ENCODE results near the gene MYMK.

MYMK gene

GRCh38 chr9:133478851-133479711 lies 45.7 kb downstream of the MYMK start, which contains the start of gene SLC2A6:
SLC2A6 (minus strand) TSS chr9:133479099; CDS start chr9:133479059, 40 bp downstream.
- Histone ChIP-seq H3K4me2 (ENCODE audit: insufficient read depth, low read length) (peak within 1 kb of the TSS; percentile 99), H3K9ac (ENCODE audit: low read depth, low read length) (peak within 1 kb of the TSS; percentile 74), H3K79me2 (ENCODE audit: insufficient read depth, low read length) (0 out of 2 replicates have a peak, but pooled peaks cover 3% of the 10 kb centered on the region), H3K9me3 (ENCODE audit: insufficient read depth, low read length, severe bottlenecking) (no peaks in the 10 kb centered on the region), H3K27ac (ENCODE audit: low read length) (peak within 1 kb of the TSS; percentile 86), H3K4me1 (ENCODE audit: insufficient read depth, low read length) (peaks cover 25% of the 10 kb centered on the region), H2AFZ (ENCODE audit: low read depth, low read length) (peak within 1 kb of the TSS; percentile 94), H3K4me3 (ENCODE audit: low read depth in 1 of 2, low read length in 2 of 2) (peak within 1 kb of the TSS; percentile 51 to 93; a peak in 3 of 4 replicates), H3K27me3 (ENCODE audit: insufficient read depth, low read length, poor library complexity) (no peaks in the 10 kb centered on the region), H3K36me3 (ENCODE audit: insufficient read depth, low read length) (peaks cover 11% of the 10 kb centered on the region), H4K20me1 (ENCODE audit: insufficient read depth, low read length) (no peaks in the 10 kb centered on the region)
- TF ChIP-seq EZH2 (IDR thresholded peaks at IDR 0.05; ENCODE audit: borderline replicate concordance, low read depth, low read length, severe bottlenecking) (no peak), CTCF (IDR thresholded peaks at IDR 0.05; ENCODE audit: borderline replicate concordance, extremely low read depth, low read length, poor library complexity, severe bottlenecking) (no peak)
- ATAC-seq (ENCODE audit: insufficient read depth, low read depth) (peak; percentile 98), DNase-seq (peak; percentile 91)

- H3K27ac ChIP-seq (ENCODE audit: low read length) = peak overlapping the region; percentile 52; the same call in 1 of the 2 replicates
- H3K9me3 ChIP-seq (ENCODE audit: insufficient read depth, low read length, severe bottlenecking) = no peaks in the 10 kb centered on the region
- no peaks in the 10 kb centered on the region for H3K27me3 ChIP-seq (ENCODE audit: insufficient read depth, low read length, poor library complexity)
- 0 out of 2 replicates have a peak, but pooled peaks cover 3% of the 10 kb centered on the region for H3K79me2 ChIP-seq (ENCODE audit: insufficient read depth, low read length)
- no peak for DNase-seq
- H3K4me1 ChIP-seq (ENCODE audit: insufficient read depth, low read length) = peaks cover 25% of the 10 kb centered on the region
- peak overlapping the region; percentile 94; the same call in 1 of the 2 replicates for H2AFZ ChIP-seq (ENCODE audit: low read depth, low read length)
- no peak for TF ChIP-seq EZH2 (IDR thresholded peaks at IDR 0.05; ENCODE audit: borderline replicate concordance, low read depth, low read length, severe bottlenecking)
- no peak for TF ChIP-seq CTCF (IDR thresholded peaks at IDR 0.05; ENCODE audit: borderline replicate concordance, extremely low read depth, low read length, poor library complexity, severe bottlenecking)
- peak overlapping the region; percentile 99 for H3K4me2 ChIP-seq (ENCODE audit: insufficient read depth, low read length)
- ATAC-seq (ENCODE audit: insufficient read depth, low read depth) = 0 out of 3 replicates have a peak, but pooled peaks have one; percentile 2
- peak overlapping the region; percentile 74 for H3K9ac ChIP-seq (ENCODE audit: low read depth, low read length)
- peak overlapping the region; percentile 51 to 93; a peak in 3 of 4 replicates for H3K4me3 ChIP-seq (ENCODE audit: low read depth in 1 of 2, low read length in 2 of 2)
- H4K20me1 ChIP-seq (ENCODE audit: insufficient read depth, low read length) = no peaks in the 10 kb centered on the region
- H3K36me3 ChIP-seq (ENCODE audit: insufficient read depth, low read length) = peaks cover 19% of the 10 kb centered on the region
Observed at GRCh38 chr9:133477992-133478850, 46.5 kb downstream of the MYMK start.

DNA sequence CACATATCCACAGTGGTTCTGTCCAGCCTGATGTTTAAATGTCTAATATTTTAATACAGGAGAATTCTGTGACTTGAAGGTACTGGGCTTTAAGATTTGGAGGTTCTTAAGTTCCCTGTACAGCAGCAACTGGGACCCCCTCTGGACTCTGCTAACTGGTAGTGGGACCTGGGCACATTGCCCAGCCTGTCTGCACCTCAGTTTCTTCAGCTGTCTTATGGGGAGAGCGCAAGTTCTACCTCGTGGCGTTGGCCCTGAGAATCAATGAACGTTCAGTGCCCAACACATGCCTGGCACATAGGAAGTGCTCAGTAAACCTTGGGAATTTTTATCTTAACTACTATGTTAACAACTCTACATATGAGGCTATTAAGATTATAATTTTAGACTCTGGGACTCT lies 47.3 kb downstream of the MYMK start:
- ATAC-seq (ENCODE audit: insufficient read depth, low read depth) (no peak), DNase-seq (no peak)
- H3K4me3 ChIP-seq (ENCODE audit: low read depth in 1 of 2, low read length in 2 of 2) = no peak overlapping the region
- H3K4me2 ChIP-seq (ENCODE audit: insufficient read depth, low read length) = peak overlapping the region; percentile 99
- no peaks in the 10 kb centered on the region for H3K9me3 ChIP-seq (ENCODE audit: insufficient read depth, low read length, severe bottlenecking)
- no peak for TF ChIP-seq EZH2 (IDR thresholded peaks at IDR 0.05; ENCODE audit: borderline replicate concordance, low read depth, low read length, severe bottlenecking)
- no peak for TF ChIP-seq CTCF (IDR thresholded peaks at IDR 0.05; ENCODE audit: borderline replicate concordance, extremely low read depth, low read length, poor library complexity, severe bottlenecking)
- peaks cover 25% of the 10 kb centered on the region for H3K4me1 ChIP-seq (ENCODE audit: insufficient read depth, low read length)
- no peaks in the 10 kb centered on the region for H4K20me1 ChIP-seq (ENCODE audit: insufficient read depth, low read length)
- no peak overlapping the region for H3K9ac ChIP-seq (ENCODE audit: low read depth, low read length)
- no peak overlapping the region for H2AFZ ChIP-seq (ENCODE audit: low read depth, low read length)
- 0 out of 2 replicates have a peak, but pooled peaks cover 3% of the 10 kb centered on the region for H3K79me2 ChIP-seq (ENCODE audit: insufficient read depth, low read length)
- no peaks in the 10 kb centered on the region for H3K27me3 ChIP-seq (ENCODE audit: insufficient read depth, low read length, poor library complexity)
- no peak overlapping the region for H3K27ac ChIP-seq (ENCODE audit: low read length)
- peaks cover 20% of the 10 kb centered on the region for H3K36me3 ChIP-seq (ENCODE audit: insufficient read depth, low read length)

Measured in DND-41 (cell line).